DMS 273 treated with DMSO at 0.1 percent for 48 hours (cell line): ENCODE results near the gene POMC.
"Not testable (repeated sequence)": the region's sequence is repeated elsewhere in the genome, so short reads cannot be mapped to it uniquely, and the experiment has no call there.

ENCODE experiments used
- DNase-seq: peaks from one replicate; lab custom pipeline; 2025; lab: John Stamatoyannopoulos, UW

POMC gene

DNA sequence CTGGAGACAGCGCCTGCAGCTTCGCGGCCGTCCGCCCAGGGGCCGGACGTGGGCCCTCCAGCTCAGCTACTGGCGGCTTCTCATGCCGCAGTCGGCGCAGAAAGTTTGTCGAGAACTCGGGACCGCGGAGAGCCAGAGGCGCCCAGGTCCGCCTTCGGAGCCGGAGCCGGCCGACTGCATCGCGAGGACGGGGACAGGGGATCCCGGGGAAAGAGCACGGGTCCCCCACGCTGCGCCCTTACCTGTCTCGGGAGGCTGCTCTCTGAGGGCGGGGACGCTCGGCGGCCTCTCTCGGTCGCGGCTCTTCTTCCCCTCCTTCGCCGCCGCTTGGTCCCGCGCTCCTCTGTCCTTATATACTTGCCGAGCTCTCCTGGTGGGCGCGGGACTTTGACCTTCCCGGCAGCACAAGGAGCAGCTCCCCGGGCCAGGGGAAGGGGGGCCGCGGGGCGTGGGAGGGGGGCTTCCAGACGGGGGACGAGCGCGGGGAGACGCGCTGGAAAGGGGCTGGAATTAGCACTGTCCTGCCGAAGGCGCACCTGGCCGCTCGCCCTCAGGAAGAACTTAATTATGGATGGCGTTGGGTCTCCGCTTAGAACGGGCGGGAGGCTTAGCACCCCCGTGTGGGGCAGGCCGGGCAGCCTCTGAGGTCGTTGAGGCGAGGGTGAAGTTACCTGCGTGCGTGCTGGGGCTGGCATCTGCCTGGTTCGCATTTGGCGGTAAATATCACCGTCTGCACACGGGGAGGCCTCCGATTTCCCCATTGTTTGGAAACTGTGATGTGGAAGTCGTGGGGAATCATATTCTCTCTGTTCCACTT, at the start of gene POMC:
Gene POMC (minus strand): TSS at position 325 of the 817 bp plus-strand sequence. CDS start 3,808 bp downstream, outside the sequence.
- DNase-seq: no peak

GRCh38 chr2:25218100-25218499, 49.7 kb upstream of the POMC start:
- no peak for DNase-seq

GRCh38 chr2:25215948-25216679, 47.7 kb upstream of the POMC start:
- DNase-seq: no peak

DNA sequence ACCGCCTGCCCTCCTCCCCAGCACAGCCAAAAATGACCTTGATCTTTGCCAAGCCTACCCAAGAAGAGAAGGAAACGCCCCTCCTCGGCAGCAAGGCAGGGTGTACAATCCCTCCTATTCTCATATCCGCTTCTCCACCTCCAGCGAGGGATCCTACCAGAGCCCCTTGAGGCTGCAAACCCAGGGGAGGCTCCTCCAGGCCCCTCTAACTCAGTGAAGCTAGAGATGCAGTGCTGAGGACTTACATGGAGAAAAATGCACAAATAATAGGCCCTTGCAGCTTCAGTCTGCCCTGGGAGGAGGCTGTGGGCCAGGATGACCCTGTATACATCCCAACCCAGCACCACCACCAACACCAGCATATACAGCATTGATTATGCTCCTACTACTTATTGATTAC, 46.9 kb upstream of the POMC start:
- no peak for DNase-seq

DNA sequence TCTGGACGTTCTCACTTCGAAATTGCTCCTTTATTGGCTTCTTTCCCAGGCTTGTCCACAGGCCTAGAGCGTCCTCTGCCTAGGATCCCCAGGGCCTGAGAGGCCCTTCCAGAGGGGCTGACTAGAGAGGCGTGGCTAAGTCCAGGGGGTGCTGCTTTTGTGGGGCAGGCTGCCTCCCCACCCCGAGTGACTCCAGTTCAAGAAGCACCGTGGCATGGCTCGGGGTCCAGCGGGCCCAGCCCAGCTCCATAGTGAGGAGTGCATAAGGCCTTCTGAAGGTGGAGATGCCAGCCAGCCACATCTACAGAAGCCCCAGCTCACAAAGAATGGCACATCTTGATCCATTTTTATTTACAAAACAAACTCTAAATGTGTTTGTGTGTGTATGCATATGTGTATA, 44.8 kb upstream of the POMC start:
- no peak for DNase-seq

DNA sequence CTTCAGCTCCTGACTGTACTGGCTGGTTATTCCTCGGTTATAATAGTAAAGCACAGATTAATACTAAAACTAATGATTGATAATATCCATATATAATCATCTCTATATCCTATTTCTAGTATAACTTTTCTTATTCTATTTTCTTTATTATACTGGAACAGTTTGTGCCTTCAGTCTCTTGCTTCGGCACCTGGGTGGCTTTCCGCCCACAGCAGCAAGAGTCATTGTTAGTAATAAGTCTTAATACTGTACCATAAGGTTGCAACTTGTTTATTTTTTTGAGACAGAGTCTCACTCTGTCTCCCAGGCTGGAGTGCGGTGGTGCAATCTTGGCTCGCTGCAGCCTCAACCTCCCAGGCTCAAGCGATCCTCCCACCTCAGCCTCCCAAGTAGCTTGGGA, 42.5 kb upstream of the POMC start:
- not testable (repeated sequence) for DNase-seq

- no peak for DNase-seq
Observed at GRCh38 chr2:25207078-25207545, 38.7 kb upstream of the POMC start.

DNA sequence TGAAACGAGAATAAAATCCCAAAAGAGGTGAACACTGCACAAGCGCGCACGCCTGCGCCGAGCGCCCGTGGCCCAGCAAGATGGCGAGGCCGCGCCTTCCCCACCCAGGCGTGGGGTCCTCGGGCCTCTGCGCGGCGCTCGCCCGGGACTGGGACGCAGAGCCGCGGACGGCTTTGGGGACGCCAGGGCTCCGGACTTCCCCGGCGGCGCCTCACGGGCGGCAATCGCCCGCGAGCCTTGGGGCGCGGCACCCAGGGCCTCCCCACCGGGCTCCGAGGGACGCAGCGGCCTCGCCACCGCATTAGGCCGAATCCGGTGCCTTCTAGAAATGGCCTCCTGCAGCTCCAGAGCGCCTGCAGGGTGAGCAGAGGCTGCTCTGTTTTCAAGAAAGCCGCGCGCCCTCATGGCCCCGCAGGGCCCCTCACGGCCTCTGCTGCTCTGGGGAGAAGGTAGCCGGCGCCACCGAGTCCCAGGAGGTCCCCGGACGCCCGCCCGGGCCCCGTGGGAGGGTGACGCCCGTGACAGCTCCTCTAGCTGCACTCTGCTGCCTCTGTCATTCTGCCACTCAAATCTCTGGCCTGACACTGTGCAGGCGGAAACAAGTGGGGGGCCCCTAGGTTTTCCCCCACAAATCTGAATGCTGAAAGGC, 35.9 kb upstream of the POMC start:
- no peak for DNase-seq

DNA sequence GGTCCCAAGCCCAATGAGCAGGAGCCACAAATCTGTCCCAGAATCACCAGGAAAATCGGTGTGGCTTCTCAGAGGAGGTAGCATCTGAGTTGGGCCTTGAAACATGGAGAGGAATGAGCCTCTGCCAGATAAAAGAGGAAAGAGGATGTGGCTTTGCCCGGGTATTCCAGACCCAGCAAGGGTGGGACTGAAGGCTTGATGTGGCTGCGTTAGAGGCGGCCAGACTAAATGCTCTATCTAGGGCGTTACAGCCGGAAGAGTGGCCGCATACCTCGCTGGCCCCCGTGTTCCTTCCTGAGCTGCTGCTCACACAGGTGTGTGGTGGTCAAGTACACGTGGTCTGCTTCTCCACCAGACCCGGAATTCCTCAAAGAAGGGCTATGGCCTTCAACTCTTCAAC, 33.9 kb upstream of the POMC start:
- DNase-seq: no peak

- DNase-seq: no peak
Observed at GRCh38 chr2:25201794-25202193, 33.4 kb upstream of the POMC start.

GRCh38 chr2:25201265-25201664, 32.9 kb upstream of the POMC start:
- DNase-seq: no peak

- DNase-seq: no peak
Observed at GRCh38 chr2:25198576-25198975, 30.2 kb upstream of the POMC start.

- DNase-seq: no peak
Observed at GRCh38 chr2:25198209-25198525, 29.8 kb upstream of the POMC start.

- no peak for DNase-seq
Observed at GRCh38 chr2:25197336-25198208, 29.2 kb upstream of the POMC start.

DNA sequence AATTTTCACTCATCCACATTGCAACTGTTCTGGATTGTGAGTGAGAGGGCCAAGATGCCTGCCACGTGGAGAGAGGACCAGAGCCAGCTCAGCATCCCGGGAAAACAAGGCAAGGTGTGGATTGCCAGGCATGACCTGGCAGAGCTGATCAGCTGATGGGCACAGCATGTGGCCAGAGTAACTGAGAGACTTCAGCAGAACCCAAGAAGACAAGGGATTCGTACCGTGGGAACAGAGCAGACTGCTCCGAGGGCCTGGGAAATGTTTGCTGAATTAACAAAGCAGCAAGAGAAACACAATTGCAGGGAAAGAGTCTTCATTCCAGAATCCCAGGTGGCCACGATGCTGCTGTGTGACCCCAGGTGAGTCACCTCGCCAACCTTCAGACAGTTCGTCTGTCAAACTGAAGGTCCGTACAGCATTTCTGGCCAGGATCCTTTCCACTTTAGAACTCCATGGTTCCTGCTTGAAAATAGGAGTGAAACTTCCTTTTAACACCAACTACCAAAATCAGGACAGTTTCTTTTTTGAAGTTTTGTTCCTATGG, 26.3 kb upstream of the POMC start:
- DNase-seq: no peak

DNA sequence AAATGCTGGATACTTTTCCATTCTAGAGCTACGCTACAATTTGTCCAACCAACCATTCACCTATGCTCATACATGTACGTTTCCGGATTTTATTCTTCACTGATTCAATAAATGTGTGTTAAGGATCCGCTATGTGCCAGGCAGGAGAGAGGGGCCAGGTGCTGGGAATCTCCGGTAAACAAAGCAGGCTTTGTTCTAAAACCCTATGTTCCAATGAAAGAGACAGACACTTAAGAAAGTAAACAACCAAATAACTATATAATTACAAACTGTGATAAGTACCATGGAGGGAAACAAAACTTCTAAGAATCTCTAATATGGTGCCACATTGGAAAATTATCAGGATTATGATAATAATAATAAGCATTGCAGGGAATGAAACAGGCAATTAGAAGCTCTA, 22.2 kb upstream of the POMC start:
- DNase-seq: no peak

DNA sequence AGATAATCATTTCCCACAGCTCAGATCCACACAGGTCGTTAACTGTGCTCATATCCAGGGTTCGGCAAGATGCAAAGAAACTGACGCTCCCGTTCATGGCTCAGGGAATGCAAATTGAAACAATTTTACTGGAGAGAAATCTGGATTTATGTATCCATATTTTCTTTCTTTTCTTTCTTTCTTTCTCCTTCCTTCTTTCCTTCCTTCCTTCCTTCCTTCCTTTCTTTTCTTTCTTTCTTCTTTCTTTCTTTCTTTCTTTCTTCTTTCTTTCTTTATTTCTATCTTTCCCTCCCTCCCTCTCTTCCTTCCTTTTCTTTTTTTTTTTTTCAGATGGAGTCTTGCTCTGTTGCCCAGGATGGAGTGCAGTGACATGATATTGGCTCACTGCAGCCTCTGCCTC, 20.0 kb upstream of the POMC start:
- DNase-seq: no peak

DNA sequence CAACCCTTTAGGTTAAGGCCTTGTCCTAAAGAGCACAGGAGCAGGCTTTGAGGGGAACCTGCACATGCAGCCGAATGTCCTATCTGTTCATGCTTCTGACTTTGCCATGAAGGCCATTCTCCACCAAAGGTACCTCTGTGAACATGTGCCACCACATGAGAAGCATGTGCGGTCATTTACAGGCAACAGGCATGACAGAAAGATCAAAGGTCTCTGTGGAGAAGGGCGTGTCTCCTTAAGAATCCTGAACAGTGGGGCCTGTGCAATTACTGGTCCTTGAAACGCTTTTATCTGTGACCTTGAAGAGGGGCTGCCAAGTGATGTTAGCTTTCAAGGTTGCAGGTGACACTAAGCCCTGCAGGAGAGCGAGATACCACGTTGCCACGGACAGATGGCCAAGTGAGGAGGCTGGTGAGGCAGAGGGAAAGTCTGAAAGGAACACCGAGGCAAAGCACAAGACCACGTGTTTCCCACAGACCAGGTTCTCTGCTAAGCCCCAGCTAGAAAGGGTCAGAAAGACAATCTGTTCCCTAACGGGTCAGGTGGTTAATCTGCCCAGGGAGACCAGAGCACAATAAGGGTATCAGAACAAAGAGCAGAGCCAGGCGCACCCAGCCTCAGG, 19.5 kb upstream of the POMC start:
- DNase-seq: no peak

DNA sequence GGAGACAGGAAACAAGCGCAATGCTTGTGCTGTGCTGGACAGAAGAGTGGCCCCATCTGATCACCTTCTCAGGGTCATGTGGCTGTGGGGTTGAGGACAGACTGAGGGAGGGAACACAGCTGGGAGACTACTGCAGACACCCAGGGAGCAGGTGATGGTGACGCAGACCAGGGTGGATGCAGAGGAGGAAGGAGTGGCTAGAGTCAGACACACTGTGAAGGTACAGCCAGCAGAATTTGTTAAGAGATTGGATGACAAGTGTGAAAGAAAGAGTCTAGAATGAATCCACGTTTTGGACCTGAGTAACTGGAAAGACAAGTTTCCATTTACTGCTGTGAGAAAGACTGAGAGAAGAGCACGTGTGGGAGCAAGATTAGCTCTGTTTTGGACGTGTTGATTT, 15.9 kb upstream of the POMC start:
- DNase-seq: no peak

GRCh38 chr2:25178976-25179375, 10.6 kb upstream of the POMC start:
- no peak for DNase-seq

GRCh38 chr2:25177211-25177611, 8.8 kb upstream of the POMC start:
- no peak for DNase-seq
